ENCODE measurements around the gene LRRTM1. TPM values are rescaled to one million over a fixed set of nuclear protein-coding genes. Genes with fewer than 3 reads are reported as not detected.

The LRRTM1 gene, protein sequence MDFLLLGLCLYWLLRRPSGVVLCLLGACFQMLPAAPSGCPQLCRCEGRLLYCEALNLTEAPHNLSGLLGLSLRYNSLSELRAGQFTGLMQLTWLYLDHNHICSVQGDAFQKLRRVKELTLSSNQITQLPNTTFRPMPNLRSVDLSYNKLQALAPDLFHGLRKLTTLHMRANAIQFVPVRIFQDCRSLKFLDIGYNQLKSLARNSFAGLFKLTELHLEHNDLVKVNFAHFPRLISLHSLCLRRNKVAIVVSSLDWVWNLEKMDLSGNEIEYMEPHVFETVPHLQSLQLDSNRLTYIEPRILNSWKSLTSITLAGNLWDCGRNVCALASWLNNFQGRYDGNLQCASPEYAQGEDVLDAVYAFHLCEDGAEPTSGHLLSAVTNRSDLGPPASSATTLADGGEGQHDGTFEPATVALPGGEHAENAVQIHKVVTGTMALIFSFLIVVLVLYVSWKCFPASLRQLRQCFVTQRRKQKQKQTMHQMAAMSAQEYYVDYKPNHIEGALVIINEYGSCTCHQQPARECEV
- 1.1 and 1.6 TPM in 2 replicates for polyA plus RNA-seq (2012; rRNA removed)
- 0.73 and 0.83 TPM in 2 replicates for polyA plus RNA-seq (2012; cell fraction: cytosol; rRNA removed)
- polyA plus RNA-seq (2012; cell fraction: nucleus; rRNA removed), result 2.5 TPM in 2 replicates

DNA sequence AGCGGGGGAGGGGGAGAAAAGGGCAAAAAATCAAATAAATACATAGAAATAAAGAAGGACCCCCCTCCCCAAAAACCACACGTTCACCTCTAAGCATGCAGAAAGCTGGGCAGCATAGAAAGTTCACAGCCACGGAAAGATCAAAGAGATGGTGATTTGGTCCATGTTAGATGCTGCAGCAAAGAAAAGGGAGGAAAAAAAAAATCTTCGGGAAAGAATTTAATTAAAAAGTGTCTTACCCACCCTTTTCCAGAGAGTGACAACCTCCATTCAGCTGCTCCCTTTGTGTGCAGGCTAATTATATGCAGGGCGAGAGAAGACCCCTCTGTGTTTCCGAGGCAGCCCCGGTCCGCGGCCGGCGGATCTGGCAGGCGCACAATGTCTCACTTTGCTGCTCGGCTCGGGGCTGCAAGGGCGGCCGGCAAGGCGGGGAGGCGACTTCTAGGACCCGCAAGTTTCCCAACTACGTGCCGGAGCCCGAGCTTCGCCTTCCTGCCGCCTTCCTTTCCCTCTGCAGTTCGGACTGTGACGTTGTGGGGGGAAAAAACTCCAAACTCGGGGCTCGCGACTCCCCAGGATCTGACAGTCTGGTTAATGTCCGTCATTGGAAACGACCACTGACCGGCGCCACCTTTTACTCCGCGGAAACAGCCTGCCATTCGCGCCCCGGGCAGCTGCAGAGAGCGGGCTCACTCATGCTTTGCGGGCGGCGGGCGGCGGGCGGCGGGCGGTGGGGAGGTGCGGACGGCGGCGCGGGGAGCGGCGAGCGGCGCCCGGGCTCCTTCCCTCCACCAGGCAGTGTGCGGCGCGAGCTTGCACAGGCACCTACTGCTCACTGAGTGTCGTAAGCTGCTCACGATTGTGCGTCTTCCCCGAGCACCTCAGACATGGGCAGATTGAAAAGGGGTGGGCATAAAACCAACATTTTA, at the start of gene LRRTM1:
Gene LRRTM1, minus strand, starts transcription at position 844 of the 929 bp plus-strand sequence. CDS start 933 bp downstream, outside the sequence.
- Histone ChIP-seq H3K4me2 (peak within 1 kb of the TSS; percentile 80), H2AFZ (ENCODE audit: low read depth) (peak within 1 kb of the TSS; percentile 81), H4K20me1 (ENCODE audit: insufficient read depth) (no peaks in the 10 kb centered on the region), H3K79me2 (ENCODE audit: insufficient read depth) (no peaks in the 10 kb centered on the region), H3K27ac (ENCODE audit: low read depth in 2 of 2, low read length in 1 of 2) (no peak within 1 kb of the TSS), H3K4me3 (ENCODE audit: low read depth in 2 of 2, low read length in 1 of 2) (peak within 1 kb of the TSS; percentile 51 to 57), H3K9me3 (no peaks in the 10 kb centered on the region), H3K27me3 (ENCODE audit: insufficient read depth) (peaks cover 32% of the 10 kb centered on the region), H3K9ac (no peak within 1 kb of the TSS), H3K9me2 (no peaks in the 10 kb centered on the region), H3K4me1 (ENCODE audit: control insufficient read depth in 1 of 2, insufficient read depth in 2 of 2, low read depth in 1 of 2, low read length in 1 of 2) (peaks cover 0 to 24% of the 10 kb centered on the region in 2 experiments; a peak in 1 of 4 replicates), H3K36me3 (replicated peaks in 1 of 2; ENCODE audit: control insufficient read depth in 1 of 2, insufficient read depth in 2 of 2, low read length in 1 of 2) (no peaks in the 10 kb centered on the region), H3F3A (replicated peaks; ENCODE audit: insufficient read depth) (no peaks in the 10 kb centered on the region)
- no peak for TF ChIP-seq RFX5 (IDR thresholded peaks at IDR 0.05; ENCODE audit: low read length)
- no peak for TF ChIP-seq POLR2AphosphoS5 (IDR thresholded peaks at IDR 0.05; ENCODE audit: low read depth, low read length)
- 0 out of 2 replicates have a peak, but pooled peaks have one; percentile 6 for TF ChIP-seq SMC3 (IDR thresholded peaks at IDR 0.05; ENCODE audit: low read depth, low read length)
- peak; percentile 45 for TF ChIP-seq RAD21 (IDR thresholded peaks at IDR 0.05; ENCODE audit: low read length)
- WGBS (ENCODE audit: low lambda C conversion rate), result 8% methylated on average over 31 of the region's 64 CpGs
- CTCF ChIA-PET, result interaction anchor here (0.7 to 3.3 kb wide), 6 partner anchors 9 to 231 kb away, joined by 3 to 12 read pairs (median 4); no protein-coding TSS in a partner anchor
- POLR2A ChIA-PET, result no interaction called here
- peak; percentile 78 for DNase-seq

DNA sequence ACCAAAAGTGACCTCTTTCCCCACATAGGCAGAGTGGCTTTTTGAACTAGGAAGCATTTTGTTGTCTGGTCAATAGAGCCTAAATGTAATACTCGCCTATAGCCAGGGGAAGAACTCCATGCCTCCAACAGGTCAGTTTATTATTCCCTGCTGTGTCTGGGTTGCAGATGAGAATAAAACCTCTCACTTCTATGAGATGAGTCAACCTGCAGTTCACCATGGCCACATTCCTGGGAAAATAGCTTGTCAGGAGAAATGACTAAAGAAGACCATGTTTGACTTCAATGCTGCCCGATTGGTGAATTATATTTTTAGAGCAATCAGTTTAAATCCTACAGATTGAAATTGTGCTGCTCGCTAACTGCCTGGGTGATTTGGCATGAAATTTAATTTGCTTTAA, 46.7 kb upstream of the LRRTM1 start:
- no peak overlapping the region for H3K27ac ChIP-seq (ENCODE audit: low read depth in 2 of 2, low read length in 1 of 2)
- no peaks in the 10 kb centered on the region; a peak in 1 of 4 replicates for H3K4me1 ChIP-seq (ENCODE audit: control insufficient read depth in 1 of 2, insufficient read depth in 2 of 2, low read depth in 1 of 2, low read length in 1 of 2)
- H3K9me2 ChIP-seq, result no peaks in the 10 kb centered on the region
- no peak for DNase-seq
- no peaks in the 10 kb centered on the region for H4K20me1 ChIP-seq (ENCODE audit: insufficient read depth)
- no peaks in the 10 kb centered on the region for H3K27me3 ChIP-seq (ENCODE audit: insufficient read depth)
- POLR2A ChIA-PET, result no interaction called here
- no peaks in the 10 kb centered on the region for H3K79me2 ChIP-seq (ENCODE audit: insufficient read depth)
- 55% methylated on average over 3 of the region's 3 CpGs for WGBS (ENCODE audit: low lambda C conversion rate)
- H3K9me3 ChIP-seq, result no peaks in the 10 kb centered on the region
- no peak overlapping the region for H2AFZ ChIP-seq (ENCODE audit: low read depth)
- no peak overlapping the region for H3K9ac ChIP-seq
- no peaks in the 10 kb centered on the region for H3K36me3 ChIP-seq (replicated peaks in 1 of 2; ENCODE audit: control insufficient read depth in 1 of 2, insufficient read depth in 2 of 2, low read length in 1 of 2)
- CTCF ChIA-PET, result interaction anchor here (1.8 kb wide), 1 partner anchor 16 kb away, joined by 4 read pairs; no protein-coding TSS in a partner anchor
- no peaks in the 10 kb centered on the region for H3F3A ChIP-seq (replicated peaks; ENCODE audit: insufficient read depth)
- H3K4me3 ChIP-seq (ENCODE audit: low read depth in 2 of 2, low read length in 1 of 2), result no peak overlapping the region
- H3K4me2 ChIP-seq, result no peak overlapping the region
- no peak for TF ChIP-seq FOXM1 (IDR thresholded peaks at IDR 0.05; ENCODE audit: low read depth)
- no peak for TF ChIP-seq MEF2A (IDR thresholded peaks at IDR 0.05; ENCODE audit: borderline replicate concordance, low read depth)
- TF ChIP-seq NFIC (IDR thresholded peaks at IDR 0.05; ENCODE audit: borderline replicate concordance), result no peak
- TF ChIP-seq TCF12 (IDR thresholded peaks at IDR 0.05), result peak; percentile 63
- TF ChIP-seq, protein P1, sequence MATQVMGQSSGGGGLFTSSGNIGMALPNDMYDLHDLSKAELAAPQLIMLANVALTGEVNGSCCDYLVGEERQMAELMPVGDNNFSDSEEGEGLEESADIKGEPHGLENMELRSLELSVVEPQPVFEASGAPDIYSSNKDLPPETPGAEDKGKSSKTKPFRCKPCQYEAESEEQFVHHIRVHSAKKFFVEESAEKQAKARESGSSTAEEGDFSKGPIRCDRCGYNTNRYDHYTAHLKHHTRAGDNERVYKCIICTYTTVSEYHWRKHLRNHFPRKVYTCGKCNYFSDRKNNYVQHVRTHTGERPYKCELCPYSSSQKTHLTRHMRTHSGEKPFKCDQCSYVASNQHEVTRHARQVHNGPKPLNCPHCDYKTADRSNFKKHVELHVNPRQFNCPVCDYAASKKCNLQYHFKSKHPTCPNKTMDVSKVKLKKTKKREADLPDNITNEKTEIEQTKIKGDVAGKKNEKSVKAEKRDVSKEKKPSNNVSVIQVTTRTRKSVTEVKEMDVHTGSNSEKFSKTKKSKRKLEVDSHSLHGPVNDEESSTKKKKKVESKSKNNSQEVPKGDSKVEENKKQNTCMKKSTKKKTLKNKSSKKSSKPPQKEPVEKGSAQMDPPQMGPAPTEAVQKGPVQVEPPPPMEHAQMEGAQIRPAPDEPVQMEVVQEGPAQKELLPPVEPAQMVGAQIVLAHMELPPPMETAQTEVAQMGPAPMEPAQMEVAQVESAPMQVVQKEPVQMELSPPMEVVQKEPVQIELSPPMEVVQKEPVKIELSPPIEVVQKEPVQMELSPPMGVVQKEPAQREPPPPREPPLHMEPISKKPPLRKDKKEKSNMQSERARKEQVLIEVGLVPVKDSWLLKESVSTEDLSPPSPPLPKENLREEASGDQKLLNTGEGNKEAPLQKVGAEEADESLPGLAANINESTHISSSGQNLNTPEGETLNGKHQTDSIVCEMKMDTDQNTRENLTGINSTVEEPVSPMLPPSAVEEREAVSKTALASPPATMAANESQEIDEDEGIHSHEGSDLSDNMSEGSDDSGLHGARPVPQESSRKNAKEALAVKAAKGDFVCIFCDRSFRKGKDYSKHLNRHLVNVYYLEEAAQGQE (IDR thresholded peaks at IDR 0.05; ENCODE audit: low read depth, low read length), result no peak
- TF ChIP-seq MXI1 (IDR thresholded peaks at IDR 0.05; ENCODE audit: low read depth, low read length), result no peak
- TF ChIP-seq, protein P2, sequence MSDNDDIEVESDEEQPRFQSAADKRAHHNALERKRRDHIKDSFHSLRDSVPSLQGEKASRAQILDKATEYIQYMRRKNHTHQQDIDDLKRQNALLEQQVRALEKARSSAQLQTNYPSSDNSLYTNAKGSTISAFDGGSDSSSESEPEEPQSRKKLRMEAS (IDR thresholded peaks at IDR 0.05; ENCODE audit: low read depth), result no peak
- TF ChIP-seq, protein P3, sequence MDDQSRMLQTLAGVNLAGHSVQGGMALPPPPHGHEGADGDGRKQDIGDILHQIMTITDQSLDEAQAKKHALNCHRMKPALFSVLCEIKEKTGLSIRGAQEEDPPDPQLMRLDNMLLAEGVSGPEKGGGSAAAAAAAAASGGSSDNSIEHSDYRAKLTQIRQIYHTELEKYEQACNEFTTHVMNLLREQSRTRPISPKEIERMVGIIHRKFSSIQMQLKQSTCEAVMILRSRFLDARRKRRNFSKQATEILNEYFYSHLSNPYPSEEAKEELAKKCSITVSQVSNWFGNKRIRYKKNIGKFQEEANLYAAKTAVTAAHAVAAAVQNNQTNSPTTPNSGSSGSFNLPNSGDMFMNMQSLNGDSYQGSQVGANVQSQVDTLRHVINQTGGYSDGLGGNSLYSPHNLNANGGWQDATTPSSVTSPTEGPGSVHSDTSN (IDR thresholded peaks at IDR 0.05), result peak; percentile 46
- no peak for TF ChIP-seq RFX5 (IDR thresholded peaks at IDR 0.05; ENCODE audit: low read length)
- TF ChIP-seq FOSL2 (IDR thresholded peaks at IDR 0.05; ENCODE audit: borderline replicate concordance, low read depth), result peak; percentile 24; the same call in 1 of the 2 replicates
- TF ChIP-seq GABPA (IDR thresholded peaks at IDR 0.05; ENCODE audit: low read depth), result no peak
- no peak for TF ChIP-seq RAD21 (IDR thresholded peaks at IDR 0.05; ENCODE audit: low read length)
- no peak for TF ChIP-seq TEAD4 (IDR thresholded peaks at IDR 0.05; ENCODE audit: borderline replicate concordance, insufficient read depth)
- no peak; the same call in 1 of the 2 replicates for TF ChIP-seq JUND (IDR thresholded peaks at IDR 0.05)
- no peak for TF ChIP-seq GATA2 (CRISPR knock-in tag; IDR thresholded peaks at IDR 0.05)
- TF ChIP-seq, protein P4, sequence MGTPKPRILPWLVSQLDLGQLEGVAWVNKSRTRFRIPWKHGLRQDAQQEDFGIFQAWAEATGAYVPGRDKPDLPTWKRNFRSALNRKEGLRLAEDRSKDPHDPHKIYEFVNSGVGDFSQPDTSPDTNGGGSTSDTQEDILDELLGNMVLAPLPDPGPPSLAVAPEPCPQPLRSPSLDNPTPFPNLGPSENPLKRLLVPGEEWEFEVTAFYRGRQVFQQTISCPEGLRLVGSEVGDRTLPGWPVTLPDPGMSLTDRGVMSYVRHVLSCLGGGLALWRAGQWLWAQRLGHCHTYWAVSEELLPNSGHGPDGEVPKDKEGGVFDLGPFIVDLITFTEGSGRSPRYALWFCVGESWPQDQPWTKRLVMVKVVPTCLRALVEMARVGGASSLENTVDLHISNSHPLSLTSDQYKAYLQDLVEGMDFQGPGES (IDR thresholded peaks at IDR 0.05; ENCODE audit: low read depth, low read length), result no peak
- TF ChIP-seq RXRA (IDR thresholded peaks at IDR 0.05; ENCODE audit: borderline replicate concordance, low read depth), result no peak

Data from SK-N-SH (cell line).